Stomach (tissue), 4 donors: Measurements from ENCODE around the gene RABL2B.

Experiments used
- CTCF ChIP-seq, 7 experiments: fragments of 450-650 bp in 4 of 7; fragments of 200-600 bp in 3 of 7; sonication (generic) in 3 of 7; IDR thresholded peaks; one replicate each; pipeline ENCODE4 v1.5.1; 2016 to 2019; ENCODE audit warnings: antibody characterized with exemption in 7 of 7, control low read depth in 2 of 7, mild to moderate bottlenecking in 1 of 7
- POLR2A ChIP-seq, 4 donors: fragments of 450-650 bp; IDR thresholded peaks; one replicate each; pipeline ENCODE4 v1.6.1; 2016; ENCODE audit warnings: antibody characterized with exemption in 4 of 4, control low read depth in 2 of 4, mild to moderate bottlenecking in 1 of 4, moderate library complexity in 1 of 4

- TF ChIP-seq CTCF (IDR thresholded peaks at IDR 0.05) = no peak
- no peak for TF ChIP-seq POLR2A (IDR thresholded peaks at IDR 0.05)
Observed at GRCh38 chr22:50725597-50725996, 57.8 kb downstream of the RABL2B start.
